ENCODE results near the gene PDE6C. TPM values are rescaled to one million over a fixed set of nuclear protein-coding genes. Genes with fewer than 3 reads are reported as not detected.

The PDE6C gene
- total RNA-seq, 1 donor from 2014 or later = not detected

DNA sequence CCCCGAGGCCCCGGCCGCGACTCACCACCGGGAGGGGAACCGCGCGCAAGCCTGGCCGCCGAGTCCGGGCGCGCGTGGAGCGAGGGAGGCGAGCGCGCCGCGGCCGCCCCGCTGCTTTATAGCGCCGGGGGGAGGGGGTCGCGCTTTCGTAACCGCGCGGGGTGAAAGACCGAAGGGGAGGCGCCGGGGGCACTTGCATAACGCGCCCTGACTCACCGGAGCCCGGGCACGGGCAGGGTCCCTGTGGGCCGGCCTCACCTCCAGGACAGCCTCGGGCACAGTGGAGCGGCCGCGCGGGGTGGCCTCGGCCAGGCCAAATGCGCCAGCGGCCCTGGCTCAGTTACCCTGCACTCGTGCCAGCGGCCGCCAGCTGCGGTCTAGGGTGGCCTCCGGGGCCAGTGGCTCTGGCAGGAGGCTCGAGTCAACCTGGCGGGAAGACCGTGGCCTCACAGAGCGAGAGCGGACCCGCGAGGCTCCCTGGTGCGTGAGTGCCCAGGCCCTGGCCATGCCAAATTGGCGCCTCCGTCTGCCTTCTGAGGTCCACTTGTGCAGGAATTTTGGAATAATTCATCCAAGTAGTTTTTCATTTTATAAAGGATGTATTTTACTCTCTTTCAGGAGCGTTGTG lies 11.1 kb upstream of the PDE6C start, which contains the start of gene RBP4:
RBP4 (minus strand) TSS at position 90 of the 628 bp plus-strand sequence. CDS start 207 bp downstream, outside the sequence.
- no peak for DNase-seq (ENCODE audit: low spot score)

DNA sequence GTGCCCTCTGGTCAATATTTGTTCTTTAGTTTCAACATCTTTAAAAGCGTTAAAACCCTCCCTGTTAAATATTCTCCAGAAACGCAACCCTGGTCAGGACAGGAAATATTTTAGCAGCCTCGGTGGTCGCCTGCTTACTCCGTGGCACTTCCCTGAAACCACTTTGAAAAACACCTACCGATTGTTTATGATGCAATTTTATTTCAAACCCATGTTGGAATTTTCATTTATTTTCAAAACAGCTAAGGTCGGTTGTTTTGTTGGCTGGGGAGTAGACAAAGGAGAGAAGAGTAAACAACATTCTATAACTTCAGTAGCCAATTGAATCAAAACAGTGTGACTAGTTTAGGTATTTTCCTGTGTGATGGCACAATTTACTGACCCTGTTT lies 10.6 kb upstream of the PDE6C start:
- Mint-ChIP-seq H3K4me3 (ENCODE audit: unreplicated experiment) (no peak overlapping the region), H3K9me3 (ENCODE audit: unreplicated experiment) (no peaks in the 10 kb centered on the region), H3K4me1 (ENCODE audit: unreplicated experiment) (no peaks in the 10 kb centered on the region), H3K27me3 (ENCODE audit: unreplicated experiment) (peaks cover 6% of the 10 kb centered on the region), H3K27ac (ENCODE audit: unreplicated experiment) (no peak overlapping the region), H3K36me3 (ENCODE audit: low read depth, unreplicated experiment) (no peaks in the 10 kb centered on the region)
- TF ChIP-seq, protein P1, sequence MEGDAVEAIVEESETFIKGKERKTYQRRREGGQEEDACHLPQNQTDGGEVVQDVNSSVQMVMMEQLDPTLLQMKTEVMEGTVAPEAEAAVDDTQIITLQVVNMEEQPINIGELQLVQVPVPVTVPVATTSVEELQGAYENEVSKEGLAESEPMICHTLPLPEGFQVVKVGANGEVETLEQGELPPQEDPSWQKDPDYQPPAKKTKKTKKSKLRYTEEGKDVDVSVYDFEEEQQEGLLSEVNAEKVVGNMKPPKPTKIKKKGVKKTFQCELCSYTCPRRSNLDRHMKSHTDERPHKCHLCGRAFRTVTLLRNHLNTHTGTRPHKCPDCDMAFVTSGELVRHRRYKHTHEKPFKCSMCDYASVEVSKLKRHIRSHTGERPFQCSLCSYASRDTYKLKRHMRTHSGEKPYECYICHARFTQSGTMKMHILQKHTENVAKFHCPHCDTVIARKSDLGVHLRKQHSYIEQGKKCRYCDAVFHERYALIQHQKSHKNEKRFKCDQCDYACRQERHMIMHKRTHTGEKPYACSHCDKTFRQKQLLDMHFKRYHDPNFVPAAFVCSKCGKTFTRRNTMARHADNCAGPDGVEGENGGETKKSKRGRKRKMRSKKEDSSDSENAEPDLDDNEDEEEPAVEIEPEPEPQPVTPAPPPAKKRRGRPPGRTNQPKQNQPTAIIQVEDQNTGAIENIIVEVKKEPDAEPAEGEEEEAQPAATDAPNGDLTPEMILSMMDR (IDR thresholded peaks at IDR 0.05; ENCODE audit: unreplicated experiment) = no peak
- DNase-seq (ENCODE audit: low spot score) = no peak

More for the DNA sequence above, 11.1 kb upstream of the PDE6C start, which contains the start of gene RBP4:
- no peaks in the 10 kb centered on the region for H3K4me1 Mint-ChIP-seq (ENCODE audit: unreplicated experiment)
- TF ChIP-seq, protein P1 (IDR thresholded peaks at IDR 0.05; ENCODE audit: unreplicated experiment) = no peak
- peak within 1 kb of the TSS; percentile 42 for H3K4me3 Mint-ChIP-seq (ENCODE audit: unreplicated experiment)
- H3K27ac Mint-ChIP-seq (ENCODE audit: unreplicated experiment) = no peak within 1 kb of the TSS
- H3K36me3 Mint-ChIP-seq (ENCODE audit: low read depth, unreplicated experiment) = no peaks in the 10 kb centered on the region
- H3K27me3 Mint-ChIP-seq (ENCODE audit: unreplicated experiment) = peaks cover 6% of the 10 kb centered on the region
- H3K9me3 Mint-ChIP-seq (ENCODE audit: unreplicated experiment) = no peaks in the 10 kb centered on the region

DNA sequence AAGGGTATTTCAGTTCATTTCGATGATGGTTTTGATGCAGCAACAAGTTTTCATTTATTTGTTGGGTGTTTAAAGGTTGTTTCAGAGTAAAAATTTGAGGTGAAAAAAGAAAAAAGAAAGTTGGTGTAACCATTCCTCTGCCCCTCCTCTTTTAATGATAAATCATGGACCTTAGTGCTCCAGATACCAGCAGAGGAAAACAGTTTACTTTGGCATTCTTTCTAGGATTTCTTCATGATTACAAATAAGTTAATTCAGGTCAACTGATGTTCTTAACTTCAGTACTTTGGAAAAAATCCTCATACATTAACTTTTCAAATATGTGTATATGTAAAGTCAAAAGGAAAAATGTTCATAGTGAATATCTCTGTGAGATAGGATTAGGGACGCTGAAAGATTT lies 9.3 kb upstream of the PDE6C start:
- DNase-seq (ENCODE audit: low spot score) = no peak
- TF ChIP-seq, protein P1 (IDR thresholded peaks at IDR 0.05; ENCODE audit: unreplicated experiment) = no peak
- H3K27me3 Mint-ChIP-seq (ENCODE audit: unreplicated experiment) = peaks cover 6% of the 10 kb centered on the region
- H3K9me3 Mint-ChIP-seq (ENCODE audit: unreplicated experiment) = no peaks in the 10 kb centered on the region
- no peaks in the 10 kb centered on the region for H3K36me3 Mint-ChIP-seq (ENCODE audit: low read depth, unreplicated experiment)
- H3K4me1 Mint-ChIP-seq (ENCODE audit: unreplicated experiment) = no peaks in the 10 kb centered on the region
- no peak overlapping the region for H3K27ac Mint-ChIP-seq (ENCODE audit: unreplicated experiment)
- H3K4me3 Mint-ChIP-seq (ENCODE audit: unreplicated experiment) = no peak overlapping the region

DNA sequence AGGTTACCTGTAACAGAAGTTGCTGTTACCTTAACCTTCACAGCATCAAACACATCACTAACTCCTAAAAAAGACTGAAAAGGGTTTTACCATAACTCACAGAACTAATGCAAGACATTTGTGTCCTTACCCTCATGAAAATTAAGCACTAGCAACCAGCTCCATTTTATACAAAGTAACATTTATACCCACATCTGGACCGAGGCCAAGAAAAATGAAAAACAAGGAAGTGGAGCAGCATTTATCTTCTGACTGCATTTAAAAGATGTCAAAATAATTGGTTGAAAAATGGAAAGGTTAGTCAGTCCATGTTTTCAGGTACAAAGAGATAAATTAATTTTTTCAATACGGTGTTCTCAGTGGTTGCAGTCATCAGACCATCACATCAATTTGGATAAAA lies 8.2 kb upstream of the PDE6C start:
- H3K27ac Mint-ChIP-seq (ENCODE audit: unreplicated experiment) = no peak overlapping the region
- TF ChIP-seq, protein P1 (IDR thresholded peaks at IDR 0.05; ENCODE audit: unreplicated experiment) = no peak
- no peak overlapping the region for H3K4me3 Mint-ChIP-seq (ENCODE audit: unreplicated experiment)
- no peaks in the 10 kb centered on the region for H3K36me3 Mint-ChIP-seq (ENCODE audit: low read depth, unreplicated experiment)
- no peaks in the 10 kb centered on the region for H3K4me1 Mint-ChIP-seq (ENCODE audit: unreplicated experiment)
- no peak for DNase-seq (ENCODE audit: low spot score)
- H3K27me3 Mint-ChIP-seq (ENCODE audit: unreplicated experiment) = peaks cover 7% of the 10 kb centered on the region
- H3K9me3 Mint-ChIP-seq (ENCODE audit: unreplicated experiment) = no peaks in the 10 kb centered on the region

DNA sequence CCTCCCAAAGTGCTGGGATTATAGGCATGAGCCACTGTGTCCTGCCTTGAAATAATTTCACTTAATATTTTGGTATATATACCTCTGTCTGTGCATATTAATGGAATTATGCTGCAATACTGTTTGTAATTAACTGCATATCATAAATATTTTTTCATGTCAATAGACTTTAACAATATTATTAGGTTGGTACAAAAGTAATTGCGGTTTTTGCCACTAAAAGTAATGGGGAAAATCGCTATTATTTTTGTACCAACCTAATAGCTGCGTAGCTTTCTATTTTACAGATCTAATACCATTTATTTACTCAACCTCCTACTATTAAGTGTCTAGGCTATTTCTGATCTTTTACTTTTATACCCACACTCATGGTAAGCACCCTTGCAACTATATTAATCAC lies 3.9 kb upstream of the PDE6C start:
- TF ChIP-seq, protein P1 (IDR thresholded peaks at IDR 0.05; ENCODE audit: unreplicated experiment) = no peak
- no peak for DNase-seq (ENCODE audit: low spot score)
- H3K9me3 Mint-ChIP-seq (ENCODE audit: unreplicated experiment) = no peaks in the 10 kb centered on the region
- no peak overlapping the region for H3K27ac Mint-ChIP-seq (ENCODE audit: unreplicated experiment)
- H3K27me3 Mint-ChIP-seq (ENCODE audit: unreplicated experiment) = peaks cover 1% of the 10 kb centered on the region
- no peak overlapping the region for H3K4me3 Mint-ChIP-seq (ENCODE audit: unreplicated experiment)
- no peaks in the 10 kb centered on the region for H3K4me1 Mint-ChIP-seq (ENCODE audit: unreplicated experiment)
- no peaks in the 10 kb centered on the region for H3K36me3 Mint-ChIP-seq (ENCODE audit: low read depth, unreplicated experiment)
